SK-N-SH (cell line): ENCODE results near the gene EVC. TPM values are rescaled to one million over a fixed set of nuclear protein-coding genes. Genes with fewer than 3 reads are reported as not detected.
A peak's percentile ranks its signal among the peaks of the same experiment; 100 is the strongest.

ENCODE experiments used
- CTCF ChIA-PET: fragments of 300-600, 350-600 bp; formaldehyde crosslinking; extraction: SDS; loops from one replicate; lab custom pipeline; 2021; lab: Yijun Ruan, JAX
- POLR2A ChIA-PET: fragments of 350-600 bp; sonication (Branson Sonifier 250); formaldehyde crosslinking; extraction: SDS; loops from one replicate; lab custom pipeline; 2020; ENCODE audit warnings: antibody characterized with exemption, inconsistent platforms; lab: Yijun Ruan, JAX
- DNase-seq: peaks from one replicate; pipeline ENCODE4 v3.0.0; 2012
- H2AFZ ChIP-seq: fragments of 200-600 bp; sonication (generic); 2 replicates; pipeline ENCODE4 v1.8.1; 2016; ENCODE audit warnings: antibody characterized with exemption, mild to moderate bottlenecking, low read depth
- H3F3A ChIP-seq: fragments of 200-600 bp; sonication (generic); replicated peaks from 2 replicates; pipeline ENCODE3; 2016; ENCODE audit warnings: antibody characterized with exemption, mild to moderate bottlenecking; ENCODE audit not compliant: insufficient read depth
- H3K27ac ChIP-seq, 2 experiments: fragments of 200-500 bp in 1 of 2; fragments of 200-600 bp in 1 of 2; sonication (Bioruptor generic) in 1 of 2; sonication (generic), shearing (Covaris generic) in 1 of 2; 2 replicates each; pipeline versions ENCODE4 v1.5.1 to v1.6.1; 2014 to 2016; ENCODE audit warnings: low read depth in 2 of 2, inconsistent platforms in 1 of 2, low read length in 1 of 2, mild to moderate bottlenecking in 1 of 2, mixed read lengths in 1 of 2
- H3K27me3 ChIP-seq: fragments of 200-600 bp; sonication (generic), shearing (Covaris generic); 2 replicates; pipeline ENCODE4 v1.6.1; 2016; ENCODE audit warnings: mixed run types; ENCODE audit not compliant: insufficient read depth
- H3K36me3 ChIP-seq, 2 experiments: fragments of 200-500 bp in 1 of 2; fragments of 200-600 bp in 1 of 2; sonication (Bioruptor generic) in 1 of 2; sonication (generic) in 1 of 2; replicated peaks in 1 of 2; 2 replicates each; pipeline versions ENCODE3 to v1.5.1; 2014 to 2016; ENCODE audit warnings: low read length in 1 of 2, mild to moderate bottlenecking in 1 of 2; ENCODE audit not compliant: insufficient read depth in 2 of 2, control insufficient read depth in 1 of 2
- H3K4me1 ChIP-seq, 2 experiments: fragments of 200-500 bp in 1 of 2; fragments of 200-600 bp in 1 of 2; sonication (Bioruptor generic) in 1 of 2; sonication (generic), shearing (Covaris generic) in 1 of 2; 2 replicates each; pipeline versions ENCODE4 v1.5.1 to v1.6.1; 2014 to 2016; ENCODE audit warnings: low read depth in 1 of 2, low read length in 1 of 2, mixed run types in 1 of 2; ENCODE audit not compliant: insufficient read depth in 2 of 2, control insufficient read depth in 1 of 2
- H3K4me2 ChIP-seq: fragments of 200-600 bp; sonication (generic), shearing (Covaris generic); 2 replicates; pipeline ENCODE4 v1.6.1; 2017; ENCODE audit warnings: mixed run types
- H3K4me3 ChIP-seq, 2 experiments: fragments of 200-500 bp in 1 of 2; fragments of 200-600 bp in 1 of 2; sonication (Bioruptor generic) in 1 of 2; sonication (generic), shearing (Covaris generic) in 1 of 2; 2 replicates each; pipeline versions ENCODE4 v1.5.1 to v1.8.1; 2014 to 2016; ENCODE audit warnings: low read depth in 2 of 2, inconsistent platforms in 1 of 2, low read length in 1 of 2, mild to moderate bottlenecking in 1 of 2, mixed read lengths in 1 of 2, moderate library complexity in 1 of 2
- H3K79me2 ChIP-seq: fragments of 200-600 bp; sonication (generic); 2 replicates; pipeline ENCODE4 v1.8.1; 2017; ENCODE audit warnings: mild to moderate bottlenecking; ENCODE audit not compliant: insufficient read depth
- H3K9ac ChIP-seq: fragments of 200-600 bp; sonication (generic); 2 replicates; pipeline ENCODE4 v1.6.1; 2017; ENCODE audit warnings: mixed run types
- H3K9me2 ChIP-seq: fragments of 200-600 bp; sonication (generic); 2 replicates; pipeline ENCODE4 v1.6.1; 2017; ENCODE audit warnings: mixed run types
- H3K9me3 ChIP-seq: fragments of 200-600 bp; sonication (generic); 2 replicates; pipeline ENCODE4 v1.6.1; 2017; ENCODE audit warnings: mixed run types, mild to moderate bottlenecking, moderate library complexity
- H4K20me1 ChIP-seq: fragments of 200-600 bp; sonication (generic); 2 replicates; pipeline ENCODE4 v1.6.1; 2017; ENCODE audit warnings: mild to moderate bottlenecking, mixed run types; ENCODE audit not compliant: insufficient read depth
- ELF1 ChIP-seq: IDR thresholded peaks from 2 replicates; pipeline ENCODE4 v1.4.0; 2012
- FOXM1 ChIP-seq: IDR thresholded peaks from 2 replicates; pipeline ENCODE4 v1.4.0; 2012; ENCODE audit warnings: low read depth, mild to moderate bottlenecking
- GABPA ChIP-seq: IDR thresholded peaks from 2 replicates; pipeline ENCODE4 v1.4.0; 2012; ENCODE audit warnings: low read depth, mild to moderate bottlenecking
- GATA2 ChIP-seq: sonication (generic); formaldehyde crosslinking; IDR thresholded peaks from 2 replicates; pipeline ENCODE4 v1.5.0; 2020; ENCODE audit warnings: mild to moderate bottlenecking, missing genetic modification reagents
- JUND ChIP-seq: IDR thresholded peaks from 2 replicates; pipeline ENCODE4 v1.4.0; 2012
- POLR2AphosphoS5 ChIP-seq: IDR thresholded peaks from 2 replicates; pipeline ENCODE4 v1.6.1; 2012; ENCODE audit warnings: low read depth, low read length
- TAF1 ChIP-seq: IDR thresholded peaks from 2 replicates; pipeline ENCODE4 v1.6.1; 2012; ENCODE audit warnings: low read depth, mild to moderate bottlenecking, low read length, moderate library complexity, borderline replicate concordance
- TCF12 ChIP-seq: IDR thresholded peaks from 2 replicates; pipeline ENCODE4 v1.4.0; 2012
- WGBS: methylation state at CpG from one replicate; pipeline ENCODE4 v1.1.6; 2017; ENCODE audit warnings: low lambda C conversion rate; 5-methylcytosine and 5-hydroxymethylcytosine counted together
- polyA plus RNA-seq, 3 experiments: library from polyadenylated mRNA; depleted of rRNA; stranded (reverse); fragments of >200 nt; gene quantifications; 2 replicates each; pipeline ENCODE4 v1.2.3, GENCODE V29; 2012
- TF ChIP-seq, protein P1 (sequence below): IDR thresholded peaks from 2 replicates; pipeline ENCODE4; 2012
- TF ChIP-seq, protein P2 (sequence below): fragments of 150-350 bp; IDR thresholded peaks from 2 replicates; pipeline ENCODE4 v1.6.1; 2017; ENCODE audit warnings: antibody characterized with exemption, low read length, low read depth, borderline replicate concordance
- TF ChIP-seq, protein P3 (sequence below): IDR thresholded peaks from 2 replicates; pipeline ENCODE4 v1.6.1; 2012; ENCODE audit warnings: mild to moderate bottlenecking, low read depth, low read length, moderate library complexity
- TF ChIP-seq, protein P4 (sequence below): IDR thresholded peaks from 2 replicates; pipeline ENCODE4 v1.4.0; 2012; ENCODE audit warnings: low read depth, borderline replicate concordance
- TF ChIP-seq, protein P5 (sequence below): IDR thresholded peaks from 2 replicates; pipeline ENCODE4 v1.4.0; 2012; ENCODE audit warnings: low read depth, borderline replicate concordance

Gene EVC
- polyA plus RNA-seq, 1 of the 3 experiments (the other 2 are of a cell fraction), result 3.8 TPM

DNA sequence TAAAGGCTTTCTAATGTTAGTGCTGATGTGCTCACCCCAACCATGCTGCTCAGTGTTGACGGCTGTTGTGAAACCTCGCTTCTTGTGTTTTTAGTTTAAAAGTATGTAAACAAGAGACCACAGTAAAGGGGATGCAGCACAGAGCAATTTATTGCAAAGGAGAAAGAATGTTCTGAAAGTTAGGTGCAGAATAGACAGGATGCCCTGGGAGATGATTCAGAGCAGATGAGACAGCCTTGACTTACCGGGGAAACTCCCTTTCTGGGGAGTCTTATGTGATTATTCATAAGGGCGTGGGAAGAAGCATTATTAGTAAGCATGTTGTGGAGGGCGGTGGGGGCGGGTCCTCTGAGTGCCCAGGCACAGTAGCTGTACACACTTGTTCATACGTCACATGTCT is 47.7 kb downstream of the EVC start (continued):
- TF ChIP-seq, protein P1, sequence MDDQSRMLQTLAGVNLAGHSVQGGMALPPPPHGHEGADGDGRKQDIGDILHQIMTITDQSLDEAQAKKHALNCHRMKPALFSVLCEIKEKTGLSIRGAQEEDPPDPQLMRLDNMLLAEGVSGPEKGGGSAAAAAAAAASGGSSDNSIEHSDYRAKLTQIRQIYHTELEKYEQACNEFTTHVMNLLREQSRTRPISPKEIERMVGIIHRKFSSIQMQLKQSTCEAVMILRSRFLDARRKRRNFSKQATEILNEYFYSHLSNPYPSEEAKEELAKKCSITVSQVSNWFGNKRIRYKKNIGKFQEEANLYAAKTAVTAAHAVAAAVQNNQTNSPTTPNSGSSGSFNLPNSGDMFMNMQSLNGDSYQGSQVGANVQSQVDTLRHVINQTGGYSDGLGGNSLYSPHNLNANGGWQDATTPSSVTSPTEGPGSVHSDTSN, result peak; percentile 42; the same call in 1 of the 2 replicates

DNA sequence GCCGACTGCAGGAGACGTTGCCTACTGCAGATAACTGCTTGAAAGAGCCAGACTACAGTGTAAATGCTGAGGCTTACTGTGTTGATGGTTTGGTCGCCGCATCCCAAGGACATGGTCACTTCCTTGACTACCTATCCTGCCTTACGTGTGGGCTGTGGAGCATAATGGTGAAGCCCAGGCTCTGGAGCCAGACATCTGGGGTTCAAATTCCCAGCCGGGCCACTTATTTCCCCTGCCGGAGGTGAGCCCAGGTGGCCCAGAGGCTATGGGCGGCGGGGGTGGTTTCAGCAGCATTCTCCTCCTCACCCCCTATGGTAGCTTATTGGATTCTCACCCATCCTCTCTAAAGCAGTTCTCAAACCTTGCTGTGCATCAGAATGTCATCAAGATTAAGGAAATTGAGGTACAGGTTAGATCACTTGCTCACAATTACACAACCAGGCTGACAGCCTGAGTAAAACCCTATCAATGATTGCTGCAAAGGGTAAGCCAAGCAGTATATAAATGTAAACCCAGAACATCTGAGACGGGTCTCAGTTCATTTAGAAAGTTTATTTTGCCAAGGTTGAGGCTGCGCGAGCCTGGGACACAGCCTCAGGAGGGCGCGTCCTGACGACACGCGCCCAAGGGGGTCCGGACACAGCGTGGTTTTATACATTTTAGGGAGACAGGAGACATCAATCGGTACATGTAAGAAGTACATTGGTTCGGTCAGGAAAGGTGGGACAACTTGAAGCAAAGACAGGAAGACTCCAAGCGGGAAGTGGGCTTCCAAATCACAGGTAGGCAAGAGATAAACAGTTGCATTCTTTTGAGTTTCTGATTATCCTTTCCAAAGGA is 48.5 kb downstream of the EVC start:
- ChIA-PET CTCF (interaction anchor here (1.1 kb wide), 1 partner anchor 31 kb away, joined by 3 read pairs; no protein-coding TSS in a partner anchor), POLR2A (interaction anchor here (0.7 kb wide), 1 partner anchor 48 kb away, joined by 3 read pairs; no protein-coding TSS in a partner anchor)
- H3K27me3 ChIP-seq, result no peaks in the 10 kb centered on the region
- no peaks in the 10 kb centered on the region for H4K20me1 ChIP-seq
- peaks cover 13 to 21% of the 10 kb centered on the region in 2 experiments for H3K36me3 ChIP-seq
- no peak overlapping the region; a peak in 1 of 4 replicates for H3K27ac ChIP-seq
- H3K4me3 ChIP-seq, result no peak overlapping the region
- H3K9ac ChIP-seq, result no peak overlapping the region
- no peaks in the 10 kb centered on the region for H3K79me2 ChIP-seq
- H2AFZ ChIP-seq, result no peak overlapping the region
- no peaks in the 10 kb centered on the region for H3K9me3 ChIP-seq
- H3K4me2 ChIP-seq, result no peak overlapping the region
- no peak for DNase-seq
- H3F3A ChIP-seq, result peaks cover 13% of the 10 kb centered on the region
- peaks cover 0 to 7% of the 10 kb centered on the region in 2 experiments; a peak in 2 of 4 replicates for H3K4me1 ChIP-seq
- no peak for TF ChIP-seq FOXM1
- no peak for TF ChIP-seq JUND
- TF ChIP-seq TCF12, result no peak
- TF ChIP-seq, protein P2, sequence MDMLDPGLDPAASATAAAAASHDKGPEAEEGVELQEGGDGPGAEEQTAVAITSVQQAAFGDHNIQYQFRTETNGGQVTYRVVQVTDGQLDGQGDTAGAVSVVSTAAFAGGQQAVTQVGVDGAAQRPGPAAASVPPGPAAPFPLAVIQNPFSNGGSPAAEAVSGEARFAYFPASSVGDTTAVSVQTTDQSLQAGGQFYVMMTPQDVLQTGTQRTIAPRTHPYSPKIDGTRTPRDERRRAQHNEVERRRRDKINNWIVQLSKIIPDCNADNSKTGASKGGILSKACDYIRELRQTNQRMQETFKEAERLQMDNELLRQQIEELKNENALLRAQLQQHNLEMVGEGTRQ, result no peak
- TF ChIP-seq, protein P3, sequence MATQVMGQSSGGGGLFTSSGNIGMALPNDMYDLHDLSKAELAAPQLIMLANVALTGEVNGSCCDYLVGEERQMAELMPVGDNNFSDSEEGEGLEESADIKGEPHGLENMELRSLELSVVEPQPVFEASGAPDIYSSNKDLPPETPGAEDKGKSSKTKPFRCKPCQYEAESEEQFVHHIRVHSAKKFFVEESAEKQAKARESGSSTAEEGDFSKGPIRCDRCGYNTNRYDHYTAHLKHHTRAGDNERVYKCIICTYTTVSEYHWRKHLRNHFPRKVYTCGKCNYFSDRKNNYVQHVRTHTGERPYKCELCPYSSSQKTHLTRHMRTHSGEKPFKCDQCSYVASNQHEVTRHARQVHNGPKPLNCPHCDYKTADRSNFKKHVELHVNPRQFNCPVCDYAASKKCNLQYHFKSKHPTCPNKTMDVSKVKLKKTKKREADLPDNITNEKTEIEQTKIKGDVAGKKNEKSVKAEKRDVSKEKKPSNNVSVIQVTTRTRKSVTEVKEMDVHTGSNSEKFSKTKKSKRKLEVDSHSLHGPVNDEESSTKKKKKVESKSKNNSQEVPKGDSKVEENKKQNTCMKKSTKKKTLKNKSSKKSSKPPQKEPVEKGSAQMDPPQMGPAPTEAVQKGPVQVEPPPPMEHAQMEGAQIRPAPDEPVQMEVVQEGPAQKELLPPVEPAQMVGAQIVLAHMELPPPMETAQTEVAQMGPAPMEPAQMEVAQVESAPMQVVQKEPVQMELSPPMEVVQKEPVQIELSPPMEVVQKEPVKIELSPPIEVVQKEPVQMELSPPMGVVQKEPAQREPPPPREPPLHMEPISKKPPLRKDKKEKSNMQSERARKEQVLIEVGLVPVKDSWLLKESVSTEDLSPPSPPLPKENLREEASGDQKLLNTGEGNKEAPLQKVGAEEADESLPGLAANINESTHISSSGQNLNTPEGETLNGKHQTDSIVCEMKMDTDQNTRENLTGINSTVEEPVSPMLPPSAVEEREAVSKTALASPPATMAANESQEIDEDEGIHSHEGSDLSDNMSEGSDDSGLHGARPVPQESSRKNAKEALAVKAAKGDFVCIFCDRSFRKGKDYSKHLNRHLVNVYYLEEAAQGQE, result no peak
- TF ChIP-seq TAF1, result no peak
- TF ChIP-seq, protein P4, sequence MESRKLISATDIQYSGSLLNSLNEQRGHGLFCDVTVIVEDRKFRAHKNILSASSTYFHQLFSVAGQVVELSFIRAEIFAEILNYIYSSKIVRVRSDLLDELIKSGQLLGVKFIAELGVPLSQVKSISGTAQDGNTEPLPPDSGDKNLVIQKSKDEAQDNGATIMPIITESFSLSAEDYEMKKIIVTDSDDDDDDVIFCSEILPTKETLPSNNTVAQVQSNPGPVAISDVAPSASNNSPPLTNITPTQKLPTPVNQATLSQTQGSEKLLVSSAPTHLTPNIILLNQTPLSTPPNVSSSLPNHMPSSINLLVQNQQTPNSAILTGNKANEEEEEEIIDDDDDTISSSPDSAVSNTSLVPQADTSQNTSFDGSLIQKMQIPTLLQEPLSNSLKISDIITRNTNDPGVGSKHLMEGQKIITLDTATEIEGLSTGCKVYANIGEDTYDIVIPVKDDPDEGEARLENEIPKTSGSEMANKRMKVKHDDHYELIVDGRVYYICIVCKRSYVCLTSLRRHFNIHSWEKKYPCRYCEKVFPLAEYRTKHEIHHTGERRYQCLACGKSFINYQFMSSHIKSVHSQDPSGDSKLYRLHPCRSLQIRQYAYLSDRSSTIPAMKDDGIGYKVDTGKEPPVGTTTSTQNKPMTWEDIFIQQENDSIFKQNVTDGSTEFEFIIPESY, result no peak
- no peak for TF ChIP-seq POLR2AphosphoS5
- TF ChIP-seq, protein P1, result no peak
- TF ChIP-seq ELF1, result no peak
- TF ChIP-seq GABPA, result no peak
- TF ChIP-seq, protein P5, sequence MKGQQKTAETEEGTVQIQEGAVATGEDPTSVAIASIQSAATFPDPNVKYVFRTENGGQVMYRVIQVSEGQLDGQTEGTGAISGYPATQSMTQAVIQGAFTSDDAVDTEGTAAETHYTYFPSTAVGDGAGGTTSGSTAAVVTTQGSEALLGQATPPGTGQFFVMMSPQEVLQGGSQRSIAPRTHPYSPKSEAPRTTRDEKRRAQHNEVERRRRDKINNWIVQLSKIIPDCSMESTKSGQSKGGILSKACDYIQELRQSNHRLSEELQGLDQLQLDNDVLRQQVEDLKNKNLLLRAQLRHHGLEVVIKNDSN, result no peak
- TF ChIP-seq GATA2 (CRISPR knock-in tag), result no peak
- WGBS, result 94% methylated on average over 21 of the region's 22 CpGs
- H3K9me2 ChIP-seq, result no peaks in the 10 kb centered on the region
